ENCODE results near the gene FGFBP2. TPM values are rescaled to one million over a fixed set of nuclear protein-coding genes. Genes with fewer than 3 reads are reported as not detected.

FGFBP2 gene
- polyA plus RNA-seq, 3 donors: 0.30 TPM; not detected in 2

DNA sequence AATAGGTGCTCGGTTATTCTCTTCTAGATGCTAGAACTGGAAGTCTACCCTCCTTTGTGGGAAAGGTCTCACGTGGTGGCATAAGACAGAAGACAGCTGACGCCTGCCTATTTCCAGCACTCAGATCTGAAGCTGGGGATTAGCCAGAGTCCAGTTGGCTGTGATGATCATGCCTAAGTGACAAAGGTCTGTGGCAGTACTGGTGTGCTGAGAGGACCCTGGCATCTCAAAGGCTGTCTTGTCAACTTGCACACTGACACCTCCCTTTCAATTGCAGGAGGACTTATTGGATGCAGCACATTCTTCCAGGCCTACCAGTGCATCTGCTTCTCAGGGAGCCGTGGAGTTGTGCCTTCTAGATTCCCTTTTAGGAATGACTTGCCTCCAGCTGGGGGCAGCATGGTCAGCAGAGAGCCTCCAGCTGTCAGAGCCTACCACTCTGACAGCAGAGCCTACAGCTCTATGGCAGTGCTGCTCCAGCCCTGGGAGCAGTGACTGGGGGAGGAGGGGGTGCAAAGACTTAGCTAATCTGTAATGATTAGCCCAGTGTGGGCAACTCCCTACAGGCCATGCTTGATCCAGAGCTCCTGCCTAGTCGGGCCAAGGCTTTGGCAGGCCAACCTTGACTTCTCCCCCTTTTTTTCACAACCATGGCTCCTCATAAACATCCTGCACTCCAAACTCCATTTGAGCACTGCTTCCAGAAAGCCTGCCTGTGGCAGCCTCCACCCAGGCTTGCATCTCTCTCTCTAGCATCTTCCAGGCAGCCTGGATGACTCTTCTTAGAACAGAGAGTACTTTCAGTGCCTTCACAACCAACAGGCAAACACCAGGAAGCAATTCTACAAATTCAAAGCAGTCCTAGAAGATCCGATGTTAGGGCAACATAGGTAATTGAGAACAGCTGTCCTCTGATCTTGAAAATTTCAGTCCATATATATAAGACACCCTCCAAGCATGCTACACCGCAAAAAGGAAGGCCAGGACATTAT is 13.8 kb upstream of the FGFBP2 start:
- no peak for DNase-seq (ENCODE audit: extremely low read depth in 1 of 11, low read depth in 9 of 11, low spot score in 4 of 11)

DNA sequence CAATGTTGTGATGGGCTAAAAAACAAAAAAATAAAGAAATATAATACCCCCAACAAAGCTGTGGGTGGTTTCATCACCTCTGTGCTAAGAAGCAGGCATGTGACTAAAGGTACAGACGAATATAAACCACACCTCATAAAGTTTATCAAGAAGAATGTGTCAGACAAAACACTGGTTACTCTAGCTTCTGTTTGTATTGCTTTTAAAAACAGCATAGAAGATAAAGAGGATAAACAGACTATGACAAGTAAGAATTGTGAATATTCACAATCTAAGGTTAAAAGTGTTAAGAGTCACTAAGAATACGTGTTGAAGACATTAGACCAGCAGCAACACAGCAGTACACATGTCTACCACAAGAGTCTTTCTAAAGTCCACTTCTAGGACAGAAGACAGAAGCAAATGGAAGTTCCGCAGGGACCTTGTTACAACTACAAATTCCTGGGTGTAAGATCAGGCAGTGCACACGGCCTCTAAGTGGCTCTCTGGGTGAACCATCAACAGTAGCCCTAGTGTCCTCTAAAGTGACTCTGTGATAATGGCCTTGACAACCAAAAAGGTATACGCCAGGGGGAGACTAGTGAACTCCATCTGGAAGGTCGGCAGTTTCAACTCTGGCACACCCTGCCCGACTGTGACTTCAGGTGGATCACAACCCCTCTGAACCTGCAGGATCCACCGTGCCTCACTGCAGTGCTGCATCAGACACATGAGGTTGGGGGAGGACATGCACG is 8.3 kb upstream of the FGFBP2 start:
- DNase-seq (ENCODE audit: extremely low read depth in 1 of 11, low read depth in 9 of 11, low spot score in 4 of 11): no peak

DNA sequence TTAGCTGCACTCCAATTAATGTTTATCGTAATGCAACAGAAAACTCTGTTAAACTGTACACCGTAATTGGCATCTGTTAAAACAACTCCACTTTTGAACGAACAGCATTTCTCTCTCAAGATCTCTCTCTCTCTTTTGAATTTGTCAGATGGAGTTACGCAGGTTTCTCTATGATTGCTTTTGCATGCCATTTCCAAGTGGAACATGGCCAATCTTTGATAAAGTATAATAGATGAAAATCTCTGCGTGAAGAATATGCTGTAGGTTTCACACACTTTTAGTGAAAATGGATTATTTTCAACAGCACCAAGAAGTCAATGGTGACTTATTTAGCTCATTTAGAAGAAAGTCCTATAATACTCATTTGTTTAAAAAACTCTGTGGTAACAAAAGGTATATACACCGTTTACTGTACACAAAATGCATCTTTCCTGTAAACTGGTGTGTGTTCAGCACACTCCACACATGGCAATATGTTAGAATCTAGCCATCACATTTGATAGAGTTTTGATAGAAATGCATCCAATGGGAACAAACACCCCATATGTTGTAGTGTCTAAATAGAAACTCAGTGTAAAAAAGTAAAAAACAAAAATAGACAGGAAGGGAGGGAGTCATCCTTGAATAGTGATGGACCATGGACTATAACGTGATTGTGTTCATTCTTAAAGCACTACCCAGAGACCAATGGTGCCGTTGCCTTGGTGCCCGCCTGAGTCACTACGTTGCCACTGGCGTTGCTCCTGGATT is 5.8 kb upstream of the FGFBP2 start:
- DNase-seq (ENCODE audit: extremely low read depth in 1 of 11, low read depth in 9 of 11, low spot score in 4 of 11): no peak

DNA sequence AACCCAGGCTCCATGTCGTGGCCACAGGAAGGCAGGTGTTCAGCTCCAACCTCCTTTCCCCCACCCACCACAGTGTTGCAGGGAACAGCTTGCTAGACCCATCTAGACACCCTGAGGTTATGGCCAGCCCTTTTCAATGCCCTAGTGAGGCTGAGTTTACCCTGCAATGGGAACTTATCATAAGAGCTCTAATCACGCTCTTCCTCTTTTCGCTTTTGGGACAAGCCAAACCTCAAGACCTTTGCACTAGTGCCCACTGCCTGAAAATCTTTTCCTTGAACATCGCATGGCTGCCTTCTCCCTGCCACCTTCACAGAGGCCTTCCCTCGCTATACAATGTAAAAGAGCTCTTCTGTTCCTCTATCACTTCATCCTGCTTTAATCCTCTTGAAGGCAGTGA is 2.4 kb upstream of the FGFBP2 start:
- no peak for DNase-seq (ENCODE audit: extremely low read depth in 1 of 11, low read depth in 9 of 11, low spot score in 4 of 11)

DNA sequence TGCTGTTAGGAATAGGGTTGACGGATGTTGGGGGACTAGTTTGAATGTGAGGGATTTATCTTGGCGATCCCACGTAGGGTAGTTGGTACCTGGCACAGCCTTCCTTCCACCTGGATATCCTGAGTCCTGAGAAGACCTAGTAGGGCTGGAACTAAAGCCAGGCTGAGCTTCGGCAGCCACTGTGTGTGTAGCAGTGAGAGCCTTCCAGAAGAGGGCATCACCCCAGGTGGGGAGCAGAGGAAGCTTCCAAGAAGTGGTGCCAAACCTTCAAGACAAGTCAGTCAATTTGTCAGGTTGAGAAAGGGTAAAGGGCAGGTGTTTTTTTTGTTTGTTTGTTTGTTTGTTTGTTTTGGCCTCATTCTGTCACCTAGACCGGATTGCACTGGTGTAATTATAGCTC is 1.2 kb upstream of the FGFBP2 start:
- DNase-seq (ENCODE audit: extremely low read depth in 1 of 11, low read depth in 9 of 11, low spot score in 4 of 11): no peak

DNA sequence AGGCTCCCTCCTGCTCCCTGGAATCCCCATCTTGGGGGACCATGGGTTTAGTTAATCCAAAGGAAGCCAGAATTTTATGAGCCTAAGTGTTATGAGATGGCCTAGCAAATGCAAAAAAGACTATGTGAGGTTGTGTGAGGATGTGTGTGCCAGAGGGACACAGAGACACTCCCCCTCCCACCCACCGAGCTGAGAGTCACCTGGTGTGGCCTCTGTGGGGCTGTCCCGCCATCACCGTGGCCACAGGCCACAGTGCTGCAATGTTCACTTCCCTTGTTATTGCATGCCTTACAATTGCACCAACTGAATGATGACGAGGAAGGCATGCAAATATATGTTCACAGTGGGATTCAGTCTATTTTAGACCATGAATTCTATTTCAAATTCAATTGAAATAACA is 601 bp upstream of the FGFBP2 start:
- DNase-seq (ENCODE audit: extremely low read depth in 1 of 11, low read depth in 9 of 11, low spot score in 4 of 11): no peak

DNA sequence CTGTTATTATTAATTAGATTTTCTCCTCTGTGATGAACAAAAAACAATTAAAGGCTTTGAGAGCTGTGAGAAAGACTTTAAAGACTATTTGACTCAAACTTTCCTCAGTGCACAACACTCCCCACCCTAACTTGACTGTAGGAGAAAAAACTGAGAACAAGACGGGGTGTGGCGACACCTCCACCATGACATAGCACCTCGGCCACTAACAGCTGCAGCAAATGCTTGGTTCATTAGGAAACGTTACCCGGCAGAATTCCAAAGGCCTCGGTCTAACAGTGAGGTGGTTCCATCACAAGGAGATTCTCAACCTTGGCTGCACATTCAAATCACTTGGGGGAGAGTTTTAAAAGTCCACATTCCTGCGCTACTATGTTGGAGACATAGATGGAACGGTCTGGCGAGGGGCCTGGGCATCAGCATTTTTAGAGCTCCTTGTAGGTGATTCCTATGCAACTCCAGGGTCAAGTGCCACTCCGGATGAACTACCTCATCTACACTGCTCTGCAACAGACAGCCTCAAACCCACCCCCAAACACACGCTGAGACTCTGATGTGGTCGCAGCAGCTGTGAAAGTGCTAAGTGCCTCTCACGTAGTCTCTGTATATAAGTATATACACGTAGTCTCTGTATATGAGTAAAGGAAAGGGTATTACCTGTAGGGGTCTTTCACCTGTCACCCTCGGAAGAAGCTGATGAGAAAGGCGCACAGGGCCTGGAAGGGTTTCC is 1.0 kb downstream of the FGFBP2 start:
- DNase-seq (ENCODE audit: extremely low read depth in 1 of 11, low read depth in 9 of 11, low spot score in 4 of 11): no peak

DNA sequence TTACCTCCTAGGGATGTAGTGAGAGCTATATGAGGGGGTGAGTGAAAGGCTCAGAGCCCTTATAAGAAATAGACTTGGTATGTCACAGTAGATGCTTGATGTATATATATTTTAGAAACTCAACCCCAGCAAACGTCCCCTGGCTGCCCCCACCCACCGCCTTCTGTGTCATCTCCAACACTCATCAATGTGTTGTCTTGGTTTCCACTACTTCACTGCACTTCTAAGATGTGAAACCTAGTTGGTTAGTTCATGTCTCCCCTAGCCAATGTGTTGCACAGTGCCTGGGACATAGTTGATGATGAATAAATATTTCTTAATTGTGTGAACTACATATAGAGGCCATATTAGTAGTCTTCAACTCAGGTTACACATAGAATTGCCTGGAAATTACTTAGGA is 4.4 kb downstream of the FGFBP2 start:
- no peak for DNase-seq (ENCODE audit: extremely low read depth in 1 of 11, low read depth in 9 of 11, low spot score in 4 of 11)

DNA sequence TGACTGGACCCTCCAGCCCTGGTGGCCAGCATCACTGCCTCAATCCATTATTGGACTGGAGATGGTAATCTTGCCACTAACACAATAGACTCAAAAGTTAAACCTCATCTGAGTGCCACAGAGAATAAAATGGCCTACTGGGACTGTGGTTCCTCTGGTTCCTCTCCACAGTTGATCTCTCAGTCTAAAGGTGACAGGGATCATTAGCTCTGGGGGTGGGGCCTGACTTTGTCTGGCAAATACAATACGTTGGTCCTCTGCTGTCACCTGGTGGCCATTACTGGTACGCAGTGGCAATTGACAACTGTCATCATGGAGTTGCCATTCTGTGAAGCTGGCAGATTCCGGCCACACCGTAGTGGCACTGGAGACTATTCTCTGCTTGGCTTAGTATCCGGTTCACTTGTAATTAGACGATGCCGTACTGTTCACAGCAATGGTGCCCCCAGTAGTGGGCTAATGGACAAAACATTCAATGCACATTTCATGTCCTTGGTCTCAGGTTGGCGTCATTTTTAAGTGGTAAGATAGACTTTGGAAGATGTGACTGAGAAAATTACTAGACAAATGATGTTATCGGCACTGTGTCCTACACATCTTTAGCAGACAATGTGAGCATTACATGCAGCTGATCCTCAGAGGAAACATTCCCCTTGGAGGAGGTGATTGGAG is 6.7 kb downstream of the FGFBP2 start:
- peak in 6 of 11 donors; percentile 15 to 46 (median 24) for DNase-seq (ENCODE audit: extremely low read depth in 1 of 11, low read depth in 9 of 11, low spot score in 4 of 11)

DNA sequence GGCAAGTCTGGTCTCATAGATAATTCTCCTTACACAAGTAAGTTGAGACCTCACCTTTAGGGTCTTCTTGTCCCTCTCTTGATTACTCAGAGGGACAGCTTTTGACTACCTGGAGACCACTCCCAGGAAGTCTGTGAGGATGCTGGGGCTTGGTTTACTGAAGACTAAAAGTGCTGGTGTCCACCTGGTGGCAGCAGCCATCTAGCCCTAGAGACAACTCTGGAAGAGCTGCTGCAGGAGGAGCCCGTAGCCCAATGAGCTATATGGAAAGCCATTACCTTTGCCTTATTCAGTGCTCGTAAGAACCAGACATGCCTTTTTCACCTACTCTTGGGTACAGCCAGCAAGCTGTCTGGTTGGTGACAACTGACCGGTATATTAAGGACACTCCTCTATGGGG is 7.3 kb downstream of the FGFBP2 start:
- DNase-seq (ENCODE audit: extremely low read depth in 1 of 11, low read depth in 9 of 11, low spot score in 4 of 11): no peak

DNA sequence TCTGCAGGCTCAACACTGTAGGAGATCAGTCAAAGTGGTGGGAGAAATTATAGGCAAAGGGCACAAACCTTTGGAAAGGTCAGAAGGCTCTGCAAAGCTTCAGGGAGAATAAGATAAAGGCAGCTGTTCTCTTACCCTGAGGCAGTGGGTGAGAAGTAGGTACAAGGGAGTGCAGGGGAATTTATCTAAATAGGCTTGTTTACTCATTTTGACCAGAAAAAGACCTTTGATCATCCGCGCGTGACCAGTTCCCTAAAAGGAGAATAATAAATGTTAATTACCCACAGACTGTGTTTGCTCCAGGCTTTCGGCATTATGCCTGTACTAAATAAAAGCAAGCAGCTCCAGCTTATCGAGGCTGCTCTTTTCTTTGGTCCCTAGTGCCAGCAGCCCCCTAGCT is 9.3 kb downstream of the FGFBP2 start:
- DNase-seq (ENCODE audit: extremely low read depth in 1 of 11, low read depth in 9 of 11, low spot score in 4 of 11): no peak

DNA sequence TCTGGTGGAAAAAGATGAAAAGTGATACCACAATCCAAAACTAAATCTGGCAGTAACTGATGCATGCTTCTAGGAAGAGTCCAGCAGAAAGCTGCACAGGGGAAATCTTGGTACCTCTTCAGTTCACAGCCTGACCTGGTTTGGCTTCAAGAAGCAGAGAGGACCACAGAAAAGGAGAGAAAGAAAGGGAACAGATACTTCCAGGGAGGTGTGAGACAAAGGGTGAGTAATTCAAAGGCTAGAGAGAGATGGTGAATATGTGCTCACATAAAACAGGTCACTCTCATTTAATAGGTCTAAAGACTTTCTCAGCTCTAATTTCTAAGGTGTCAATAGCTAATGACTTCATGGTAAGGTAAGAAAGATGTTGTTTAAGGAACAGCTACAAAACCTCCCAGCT is 11.2 kb downstream of the FGFBP2 start:
- no peak for DNase-seq (ENCODE audit: extremely low read depth in 1 of 11, low read depth in 9 of 11, low spot score in 4 of 11)

DNA sequence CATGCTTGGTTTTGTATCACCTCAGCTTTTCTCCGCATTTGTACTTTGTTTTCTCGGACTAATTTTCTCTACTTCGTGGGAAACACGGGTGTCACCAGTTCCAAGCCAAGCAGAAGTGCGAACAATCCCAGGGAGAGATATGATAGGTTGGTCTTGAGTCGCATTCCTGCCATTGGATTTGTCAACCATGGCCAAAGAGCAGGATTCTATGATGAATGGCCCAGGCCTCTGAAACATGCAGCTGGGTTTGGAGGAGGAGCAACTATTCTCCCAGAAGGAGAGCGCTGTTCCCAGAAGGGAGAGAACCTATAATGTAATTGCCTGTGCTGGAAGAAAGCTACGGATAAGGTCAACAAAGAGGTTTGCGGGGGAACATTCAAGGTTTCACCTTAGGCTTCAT is 14.1 kb downstream of the FGFBP2 start:
- DNase-seq (ENCODE audit: extremely low read depth in 1 of 11, low read depth in 9 of 11, low spot score in 4 of 11): no peak

DNA sequence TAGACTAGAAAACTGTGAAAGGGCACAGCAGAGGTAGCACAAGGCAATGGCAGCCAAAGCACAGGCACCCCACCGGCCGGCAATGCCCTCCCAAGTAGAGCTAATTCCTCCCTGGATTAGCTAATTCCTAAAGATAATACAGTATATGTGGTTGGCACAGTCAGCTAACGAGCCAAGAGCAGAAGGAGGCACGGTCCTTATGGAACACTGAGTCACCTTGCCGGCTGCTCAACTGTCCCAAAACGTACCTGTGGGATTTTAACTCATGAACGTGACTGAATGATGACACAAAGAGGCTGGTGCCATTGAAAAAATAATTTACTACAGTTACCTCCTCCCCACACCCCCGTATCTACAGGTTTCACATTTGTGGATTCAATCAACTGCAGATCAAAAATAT is 15.3 kb downstream of the FGFBP2 start:
- DNase-seq (ENCODE audit: extremely low read depth in 1 of 11, low read depth in 9 of 11, low spot score in 4 of 11): no peak

DNA sequence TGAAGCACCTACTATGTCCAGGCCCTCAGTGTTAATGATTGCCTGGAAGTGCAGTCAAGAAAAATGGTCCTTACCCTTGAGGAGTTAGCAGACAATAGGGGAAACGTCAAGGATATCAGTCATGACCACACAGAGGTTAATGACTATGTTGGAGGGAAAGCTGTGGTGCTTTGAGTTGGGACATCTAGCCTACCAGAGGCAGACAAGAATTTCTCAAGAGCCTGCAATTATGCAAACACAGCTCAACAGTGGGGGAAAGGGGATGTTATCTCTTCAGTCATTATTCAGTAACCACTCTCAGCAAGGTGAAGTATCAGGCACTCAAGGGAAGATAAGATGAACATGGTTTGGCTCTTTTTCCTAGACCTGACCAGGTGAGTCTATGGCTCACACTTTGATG is 17.5 kb downstream of the FGFBP2 start:
- no peak for DNase-seq (ENCODE audit: extremely low read depth in 1 of 11, low read depth in 9 of 11, low spot score in 4 of 11)

DNA sequence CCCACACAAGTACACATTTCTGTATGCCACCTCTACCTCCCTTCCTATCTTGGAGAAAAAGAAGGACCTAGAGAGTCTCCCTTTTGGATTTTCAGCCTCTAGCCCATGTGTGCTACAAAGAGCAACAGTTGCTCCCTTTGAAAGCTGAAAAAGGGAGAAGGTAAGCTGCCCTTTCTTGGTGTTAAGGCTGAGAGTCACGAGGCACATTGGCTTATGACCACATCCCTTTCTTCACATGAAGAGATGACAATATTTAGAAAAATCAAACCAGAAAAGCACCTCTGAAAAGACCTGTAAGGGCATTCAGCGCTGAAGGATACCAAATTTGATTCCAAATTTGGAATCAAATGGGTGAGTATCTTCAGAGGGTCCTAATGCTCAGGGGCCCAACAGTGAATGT is 18.1 kb downstream of the FGFBP2 start:
- DNase-seq (ENCODE audit: extremely low read depth in 1 of 11, low read depth in 9 of 11, low spot score in 4 of 11): no peak

DNA sequence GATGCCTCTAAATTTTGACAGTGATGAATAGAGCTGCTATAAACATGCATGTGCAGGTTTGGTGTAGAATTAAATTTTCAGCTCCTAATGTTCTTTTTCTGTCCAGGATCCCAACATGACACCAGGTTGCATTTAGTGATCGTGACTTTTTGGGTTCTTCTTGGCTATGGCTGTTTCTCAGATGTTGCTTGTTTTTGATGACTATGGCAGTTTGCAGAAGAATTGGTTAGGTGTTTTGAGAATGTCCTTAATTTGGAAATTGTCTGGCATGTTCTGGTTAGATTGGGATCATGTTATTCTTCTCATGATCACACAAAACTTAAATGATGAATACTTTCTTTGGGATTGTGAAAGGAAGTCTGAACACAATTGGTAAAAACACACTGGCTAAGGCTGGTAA is 20.7 kb downstream of the FGFBP2 start:
- DNase-seq (ENCODE audit: extremely low read depth in 1 of 11, low read depth in 9 of 11, low spot score in 4 of 11): no peak

DNA sequence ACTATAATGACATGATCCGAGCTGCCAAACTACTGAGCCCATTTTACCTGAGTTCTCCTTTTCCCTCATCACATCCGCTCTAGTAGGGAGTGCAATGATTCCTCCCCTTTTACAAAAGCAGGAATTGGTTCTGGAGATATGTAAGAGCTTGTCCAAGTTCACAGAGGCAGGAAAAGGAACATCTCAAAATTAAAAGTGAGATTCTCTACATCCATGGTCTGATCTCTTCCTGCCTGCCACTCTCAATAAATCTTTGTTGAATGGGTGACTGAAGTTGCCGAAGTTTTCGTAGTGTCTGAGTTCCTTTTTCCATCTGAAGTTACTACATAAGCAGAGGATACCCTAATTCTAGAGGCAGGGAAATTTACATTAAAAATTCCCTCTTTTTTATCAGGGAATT is 24.3 kb downstream of the FGFBP2 start, which contains the start of gene FGFBP1:
TSS of gene FGFBP1 (minus strand) at position 101 of the 400 bp plus-strand sequence. CDS start 2,108 bp downstream, outside the sequence.
- no peak for DNase-seq (ENCODE audit: extremely low read depth in 1 of 11, low read depth in 9 of 11, low spot score in 4 of 11)

Measured in renal cortex interstitium (tissue), 11 donors.